HCT116 (cell line): ENCODE measurements around the gene ADGRG6.

ENCODE experiments used
- CTCF ChIP-seq, 3 experiments: fragments of 200-600 bp in 1 of 3; sonication (generic) in 1 of 3; IDR thresholded peaks in 2 of 3; conservative IDR thresholded peaks in 1 of 3; 2 replicates each; pipeline ENCODE4 v1.5.1; 2012 to 2017; ENCODE audit warnings: low read depth in 2 of 3, low read length in 2 of 3, antibody characterized with exemption in 1 of 3, borderline replicate concordance in 1 of 3, control low read depth in 1 of 3, mild to moderate bottlenecking in 1 of 3, mixed read lengths in 1 of 3, mixed run types in 1 of 3, moderate library complexity in 1 of 3; ENCODE audit not compliant: insufficient read depth in 1 of 3
- ELF1 ChIP-seq: IDR thresholded peaks from 2 replicates; pipeline ENCODE4 v1.6.1; 2012; ENCODE audit warnings: low read depth, borderline replicate concordance
- EZH2 ChIP-seq: fragments of 200-600 bp; sonication (generic); IDR thresholded peaks from 2 replicates; pipeline ENCODE4 v1.6.1; 2017; ENCODE audit warnings: antibody characterized with exemption, mixed run types
- MAX ChIP-seq: IDR thresholded peaks from 2 replicates; pipeline ENCODE4 v1.6.1; 2012
- POLR2A ChIP-seq: IDR thresholded peaks from 2 replicates; pipeline ENCODE4 v1.7.0; 2011; ENCODE audit warnings: borderline replicate concordance; ENCODE audit not compliant: insufficient read depth, insufficient read length; ENCODE audit errors: extremely low read depth
- POLR2AphosphoS5 ChIP-seq: IDR thresholded peaks from 2 replicates; pipeline ENCODE4 v1.6.1; 2011; ENCODE audit warnings: mild to moderate bottlenecking, low read depth, low read length, moderate library complexity
- RAD21 ChIP-seq: IDR thresholded peaks from 2 replicates; pipeline ENCODE4 v1.6.1; 2012; ENCODE audit warnings: low read depth, mild to moderate bottlenecking
- SP1 ChIP-seq: IDR thresholded peaks from 2 replicates; pipeline ENCODE4 v1.6.1; 2012; ENCODE audit warnings: low read depth
- TCF7L2 ChIP-seq: IDR thresholded peaks from 2 replicates; pipeline ENCODE4 v1.7.0; 2011; ENCODE audit warnings: borderline replicate concordance, inconsistent platforms; ENCODE audit not compliant: insufficient read depth, insufficient read length; ENCODE audit errors: extremely low read depth
- YY1 ChIP-seq: IDR thresholded peaks from 2 replicates; pipeline ENCODE4 v1.6.1; 2011; ENCODE audit warnings: low read length, low read depth, moderate library complexity, mild to moderate bottlenecking; ENCODE audit not compliant: insufficient replicate concordance; ENCODE audit errors: extremely low read depth
- ZFX ChIP-seq: fragments of 450-650 bp; IDR thresholded peaks from 2 replicates; pipeline ENCODE4 v1.6.1; 2017
- ZNF274 ChIP-seq: fragments of 200-500 bp; sonication (Bioruptor generic); IDR thresholded peaks from 2 replicates; pipeline ENCODE4 v1.6.1; 2014; ENCODE audit warnings: mild to moderate bottlenecking, low read depth, low read length, inconsistent platforms

GRCh38 chr6:142320366-142320765 lies 18.6 kb downstream of the ADGRG6 start:
- TF ChIP-seq ZNF274 (no peak), POLR2AphosphoS5 (no peak), EZH2 (no peak), POLR2A (no peak), RAD21 (no peak), ZFX (no peak), SP1 (no peak), CTCF (IDR thresholded peaks at IDR 0.05 in 2 of 3, conservative IDR thresholded peaks at IDR 0.05 in 1 of 3; ENCODE audit: borderline replicate concordance in 1 of 3, insufficient read depth in 1 of 3, low read depth in 2 of 3, low read length in 2 of 3) (no peak), YY1 (no peak), ELF1 (no peak), TCF7L2 (no peak), MAX (no peak)
